ENCODE results near the gene VGLL4.

Gene VGLL4

DNA sequence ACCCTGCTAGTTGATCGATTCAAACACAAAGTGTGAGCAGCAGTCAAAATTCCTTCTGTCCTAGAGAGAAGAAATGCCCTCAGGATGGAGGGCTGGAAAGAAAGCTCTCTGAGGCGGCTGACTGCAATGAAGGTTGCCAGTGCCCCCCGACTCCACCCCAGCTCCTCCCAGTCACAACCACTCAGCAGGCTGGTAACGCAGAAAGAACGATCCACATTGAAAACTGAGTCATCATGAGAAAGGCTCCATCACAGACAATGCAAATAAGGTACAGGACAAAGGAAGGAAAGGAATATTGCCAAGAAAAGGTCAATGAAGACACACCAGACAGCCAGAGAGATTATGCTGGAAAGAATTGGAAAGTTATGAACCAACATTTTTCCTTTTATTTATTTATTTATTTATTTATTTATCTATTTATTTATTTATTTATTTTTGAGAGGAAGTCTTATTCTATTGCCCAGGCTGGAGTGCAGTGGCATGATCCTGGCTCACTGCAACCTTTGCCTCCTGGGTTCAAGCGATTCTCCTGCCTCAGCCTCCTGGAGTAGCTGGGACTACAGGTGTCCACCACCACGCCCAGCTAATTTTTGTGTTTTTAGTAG, 17.4 kb upstream of the VGLL4 start:
- TF ChIP-seq, protein P1, sequence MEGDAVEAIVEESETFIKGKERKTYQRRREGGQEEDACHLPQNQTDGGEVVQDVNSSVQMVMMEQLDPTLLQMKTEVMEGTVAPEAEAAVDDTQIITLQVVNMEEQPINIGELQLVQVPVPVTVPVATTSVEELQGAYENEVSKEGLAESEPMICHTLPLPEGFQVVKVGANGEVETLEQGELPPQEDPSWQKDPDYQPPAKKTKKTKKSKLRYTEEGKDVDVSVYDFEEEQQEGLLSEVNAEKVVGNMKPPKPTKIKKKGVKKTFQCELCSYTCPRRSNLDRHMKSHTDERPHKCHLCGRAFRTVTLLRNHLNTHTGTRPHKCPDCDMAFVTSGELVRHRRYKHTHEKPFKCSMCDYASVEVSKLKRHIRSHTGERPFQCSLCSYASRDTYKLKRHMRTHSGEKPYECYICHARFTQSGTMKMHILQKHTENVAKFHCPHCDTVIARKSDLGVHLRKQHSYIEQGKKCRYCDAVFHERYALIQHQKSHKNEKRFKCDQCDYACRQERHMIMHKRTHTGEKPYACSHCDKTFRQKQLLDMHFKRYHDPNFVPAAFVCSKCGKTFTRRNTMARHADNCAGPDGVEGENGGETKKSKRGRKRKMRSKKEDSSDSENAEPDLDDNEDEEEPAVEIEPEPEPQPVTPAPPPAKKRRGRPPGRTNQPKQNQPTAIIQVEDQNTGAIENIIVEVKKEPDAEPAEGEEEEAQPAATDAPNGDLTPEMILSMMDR (IDR thresholded peaks at IDR 0.05; ENCODE audit: low read depth, low read length): no peak
- no peak for DNase-seq (ENCODE audit: extremely low read depth, low read depth)

DNA sequence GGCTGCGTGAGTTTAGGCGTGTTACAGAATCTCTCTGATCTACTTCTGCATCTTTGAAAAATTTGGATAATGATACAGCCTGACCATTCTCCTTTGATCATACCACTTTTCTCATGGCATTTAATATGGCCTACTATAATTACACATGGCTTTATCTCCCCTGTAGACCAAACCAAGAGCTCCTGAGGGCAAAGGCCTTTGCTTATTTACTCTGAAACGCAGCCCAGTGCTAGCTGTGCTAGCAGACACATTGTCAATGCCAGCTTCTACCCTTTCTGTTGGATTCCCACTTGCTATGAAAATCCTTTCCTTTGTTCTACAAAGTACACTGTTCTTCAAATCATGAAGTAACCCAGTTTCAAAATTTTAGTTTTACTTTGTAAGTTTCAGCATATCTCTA, 16.5 kb upstream of the VGLL4 start:
- TF ChIP-seq, protein P1 (IDR thresholded peaks at IDR 0.05; ENCODE audit: low read depth, low read length): no peak
- no peak for DNase-seq (ENCODE audit: extremely low read depth, low read depth)

DNA sequence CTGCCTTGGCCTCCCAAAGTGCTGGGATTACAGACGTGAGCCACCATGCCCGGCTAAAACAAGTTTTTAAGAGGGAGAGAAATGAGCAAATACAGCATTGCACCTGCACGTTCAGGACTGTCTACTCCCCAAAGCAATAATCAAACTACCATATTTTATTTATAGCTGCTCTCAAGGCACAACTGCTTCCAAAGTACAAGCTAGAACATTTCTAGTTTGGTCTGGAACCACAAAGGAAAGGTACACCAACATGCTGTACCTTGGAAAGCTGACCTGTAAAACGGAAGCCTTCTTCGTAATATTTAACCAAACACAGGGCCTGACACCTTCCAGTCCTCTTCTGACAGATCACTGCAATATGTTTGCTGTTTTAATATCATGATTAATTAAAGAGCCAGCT, 14.5 kb upstream of the VGLL4 start:
- TF ChIP-seq, protein P1 (IDR thresholded peaks at IDR 0.05; ENCODE audit: low read depth, low read length): no peak
- DNase-seq (ENCODE audit: extremely low read depth, low read depth): no peak

DNA sequence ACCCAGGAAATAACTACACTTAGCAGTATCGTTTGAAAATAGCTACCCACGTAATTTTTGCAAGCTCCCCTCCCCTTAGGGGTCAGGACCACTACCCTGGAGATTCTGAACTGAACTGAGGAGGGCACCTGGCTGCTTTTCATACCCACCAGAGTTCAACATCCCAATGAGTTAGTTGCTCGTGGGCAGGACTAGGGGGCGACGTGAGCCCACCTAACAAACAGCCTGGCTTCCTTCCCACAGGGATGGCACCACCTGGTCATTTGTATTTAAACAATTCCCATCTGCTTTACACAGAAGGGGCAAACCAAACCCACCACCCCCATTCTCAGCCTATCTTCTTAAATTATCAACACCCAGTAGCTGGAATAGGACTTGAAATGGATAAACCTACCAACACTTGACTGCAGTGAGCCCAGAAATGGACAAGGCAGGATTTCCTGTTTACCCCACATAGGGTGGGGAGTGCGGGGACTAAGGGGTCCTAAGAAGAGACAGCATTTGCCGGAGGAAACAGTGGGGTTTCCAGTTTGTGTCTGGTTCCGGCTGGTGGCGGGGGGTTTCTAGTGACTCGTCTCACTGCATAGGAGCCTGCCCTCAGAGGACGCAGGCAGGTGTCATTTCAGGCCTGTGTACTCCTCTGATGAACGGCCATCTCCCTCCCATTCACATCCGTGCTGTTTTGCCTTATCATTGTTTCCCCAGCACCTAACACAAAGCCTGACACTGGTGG, 11.6 kb upstream of the VGLL4 start:
- DNase-seq (ENCODE audit: extremely low read depth, low read depth): no peak
- TF ChIP-seq, protein P1 (IDR thresholded peaks at IDR 0.05; ENCODE audit: low read depth, low read length): peak; percentile 36

DNA sequence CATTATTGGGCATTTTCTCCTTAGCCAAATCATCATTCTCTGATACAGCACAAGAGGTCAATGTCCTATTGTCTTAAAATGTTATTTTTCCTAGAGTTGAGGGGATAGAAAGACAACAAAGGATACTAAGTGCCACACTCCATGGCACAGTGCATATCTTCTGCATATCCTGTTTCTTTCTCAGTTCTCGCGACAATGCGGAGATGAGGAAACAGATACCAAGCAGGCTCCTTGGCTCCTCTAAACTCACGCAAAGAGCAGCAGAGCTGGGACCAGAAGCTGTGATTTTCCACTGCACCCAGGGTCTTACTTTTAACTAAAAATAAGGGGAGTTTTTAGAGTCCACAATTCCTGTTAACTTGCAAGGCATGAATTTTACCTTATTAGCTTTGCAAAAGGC, 10.5 kb upstream of the VGLL4 start:
- DNase-seq (ENCODE audit: extremely low read depth, low read depth): no peak

DNA sequence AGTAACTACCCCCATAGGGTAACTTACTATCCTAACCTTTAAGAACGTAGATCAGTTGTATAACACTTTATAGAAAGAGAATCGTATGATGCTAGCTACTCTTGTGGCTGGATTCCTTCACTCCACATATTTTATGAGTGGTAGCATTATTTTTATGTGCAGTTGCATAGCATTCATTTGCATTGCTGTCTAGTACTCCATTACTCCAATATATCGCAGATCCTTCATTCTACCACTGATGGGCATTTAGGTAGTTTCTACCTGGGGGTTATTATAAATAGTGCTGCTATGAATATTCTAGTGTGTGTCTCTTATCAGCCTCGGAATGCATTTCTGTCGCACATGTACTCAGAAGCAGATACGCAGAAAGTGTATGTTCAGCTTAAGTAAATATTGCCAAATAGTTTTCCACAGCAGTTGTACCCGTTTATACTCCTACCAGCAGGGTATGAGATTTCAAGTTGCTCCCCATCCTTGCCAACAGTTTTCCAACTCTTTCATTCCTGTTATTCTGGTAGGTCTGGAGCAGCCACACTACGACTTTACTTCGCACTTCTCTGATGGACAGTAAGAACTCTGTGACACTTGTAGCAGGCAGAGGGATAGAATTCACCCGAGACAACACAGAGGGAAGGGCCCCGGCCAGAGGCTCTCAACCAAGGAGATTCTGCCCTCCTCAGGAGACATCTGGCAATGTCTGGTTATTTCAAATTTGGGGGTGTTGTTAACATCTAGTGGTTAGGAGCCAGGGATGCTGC, 9.8 kb upstream of the VGLL4 start:
- TF ChIP-seq, protein P1 (IDR thresholded peaks at IDR 0.05; ENCODE audit: low read depth, low read length): no peak; the same call in 1 of the 2 replicates

More for the DNA sequence above, 10.5 kb upstream of the VGLL4 start:
- TF ChIP-seq, protein P1 (IDR thresholded peaks at IDR 0.05; ENCODE audit: low read depth, low read length): no peak

DNA sequence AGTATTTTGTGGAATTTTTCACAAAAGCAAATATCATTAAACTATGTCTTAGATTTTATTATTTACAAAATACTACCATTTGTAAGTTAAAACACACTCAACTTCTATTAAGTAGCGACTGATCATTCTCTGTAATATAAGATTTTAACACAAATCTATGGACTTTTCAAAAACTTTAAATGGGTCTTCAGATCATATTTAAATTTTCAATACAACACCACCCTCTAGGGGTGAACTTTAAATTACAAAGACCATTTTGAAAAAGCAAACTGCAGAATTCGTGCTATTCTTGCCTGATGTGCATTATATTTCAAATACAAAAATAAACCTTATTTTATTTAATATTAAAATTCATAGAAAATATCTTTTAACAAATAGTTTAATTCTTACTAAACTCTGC, 8.2 kb upstream of the VGLL4 start:
- TF ChIP-seq, protein P1 (IDR thresholded peaks at IDR 0.05; ENCODE audit: low read depth, low read length): peak; percentile 30
- DNase-seq (ENCODE audit: extremely low read depth, low read depth): no peak

More for the DNA sequence above, 9.8 kb upstream of the VGLL4 start:
- DNase-seq (ENCODE audit: extremely low read depth, low read depth): no peak

Data from AG09319 (cell line).